SU-DHL-6 (cell line): Measurements from ENCODE around the gene HOXA6.

Experiments used
- H2AFZ ChIP-seq: fragments of 200-600 bp; sonication (generic); 2 replicates; pipeline ENCODE4 v1.6.1; 2014; ENCODE audit warnings: low read depth, mild to moderate bottlenecking, moderate library complexity, mixed read lengths, antibody characterized with exemption, low read length; ENCODE audit not compliant: severe bottlenecking
- H3F3A ChIP-seq: fragments of 200-600 bp; shearing (Covaris generic); 2 replicates; pipeline ENCODE4 v1.6.0; 2016; ENCODE audit warnings: antibody characterized with exemption, mild to moderate bottlenecking; ENCODE audit not compliant: insufficient read depth
- H3K27ac ChIP-seq: fragments of 200-600 bp; sonication (generic); 2 replicates; pipeline ENCODE4 v1.5.1; 2016; ENCODE audit warnings: low read depth, mild to moderate bottlenecking, low read length, moderate library complexity, mixed read lengths
- H3K27me3 ChIP-seq: fragments of 200-600 bp; sonication (generic), shearing (Covaris generic); 2 replicates; pipeline ENCODE4 v1.6.0; 2014; ENCODE audit warnings: mild to moderate bottlenecking, low read length
- H3K36me3 ChIP-seq: fragments of 200-600 bp; sonication (generic); 2 replicates; pipeline ENCODE4 v1.6.1; 2014; ENCODE audit warnings: mild to moderate bottlenecking, low read length, mixed read lengths
- H3K4me2 ChIP-seq: fragments of 300-600, 200-600 bp; shearing (Covaris generic), sonication (generic); 2 replicates; pipeline ENCODE4 v1.6.0; 2014; ENCODE audit warnings: low read length, low read depth, mild to moderate bottlenecking; ENCODE audit not compliant: poor library complexity, severe bottlenecking
- H3K4me3 ChIP-seq: fragments of 200-600 bp; sonication (generic); 2 replicates; pipeline ENCODE4 v1.5.1; 2014; ENCODE audit warnings: antibody characterized with exemption, low read length, mild to moderate bottlenecking, mixed read lengths; ENCODE audit not compliant: insufficient read depth, poor library complexity, severe bottlenecking
- H3K79me2 ChIP-seq: fragments of 200-600 bp; sonication (generic); 2 replicates; pipeline ENCODE4 v1.6.1; 2014; ENCODE audit warnings: mild to moderate bottlenecking, low read length, moderate library complexity; ENCODE audit not compliant: insufficient read depth
- H3K9ac ChIP-seq: fragments of 200-600 bp; sonication (generic); 2 replicates; pipeline ENCODE4 v1.7.0; 2014; ENCODE audit warnings: mild to moderate bottlenecking, low read length
- H3K9me2 ChIP-seq: fragments of 200-600 bp; sonication (generic); replicated peaks from 2 replicates; pipeline ENCODE4 v1.6.1; 2014; ENCODE audit warnings: low read length; ENCODE audit not compliant: insufficient read depth
- H3K9me3 ChIP-seq: fragments of 200-600 bp; sonication (generic); 2 replicates; pipeline ENCODE4 v1.6.1; 2014; ENCODE audit warnings: low read length, mixed read lengths; ENCODE audit not compliant: insufficient read depth
- H4K20me1 ChIP-seq: fragments of 200-600 bp; sonication (generic); 2 replicates; pipeline ENCODE4 v1.6.1; 2014; ENCODE audit warnings: low read depth, mild to moderate bottlenecking, antibody characterized with exemption, low read length, moderate library complexity, mixed read lengths
- EZH2phosphoT487 ChIP-seq: fragments of 200-600 bp; sonication (generic), shearing (Covaris generic); conservative IDR thresholded peaks from 2 replicates; pipeline ENCODE4 v1.6.1; 2018; ENCODE audit warnings: mild to moderate bottlenecking, antibody characterized with exemption, low read length, moderate library complexity, mixed read lengths
- TF ChIP-seq, protein P1 (sequence below): fragments of 200-600 bp; sonication (generic); IDR thresholded peaks from one replicate; pipeline ENCODE4 v1.5.1; 2017; ENCODE audit warnings: antibody characterized with exemption, mild to moderate bottlenecking, low read length, moderate library complexity; ENCODE audit not compliant: insufficient read depth, poor library complexity, severe bottlenecking

The HOXA6 gene

DNA sequence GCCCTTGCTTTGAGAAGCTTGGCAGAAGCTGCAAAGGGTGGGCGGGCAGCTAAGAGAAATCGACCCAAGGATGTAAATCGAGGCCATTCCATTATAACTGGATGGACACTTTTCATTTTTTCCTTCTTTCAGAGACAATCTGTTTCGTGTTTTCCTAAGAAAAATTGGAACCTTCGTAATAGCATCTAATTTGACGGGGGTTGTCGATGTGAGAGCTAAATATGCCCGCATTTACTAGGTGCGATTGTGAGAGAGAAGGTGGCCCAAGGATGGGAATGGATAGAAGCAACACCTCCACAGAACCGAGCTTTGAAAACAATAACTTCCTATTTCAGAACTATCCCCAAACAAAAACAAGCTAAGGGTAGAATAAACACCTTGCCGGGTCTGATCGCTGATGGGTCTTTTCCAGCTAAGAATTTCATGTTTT, 16.2 kb downstream of the HOXA6 start:
- Histone ChIP-seq H3K79me2 (no peaks in the 10 kb centered on the region), H3K9me2 (no peaks in the 10 kb centered on the region), H3K27me3 (no peaks in the 10 kb centered on the region), H3K9me3 (no peaks in the 10 kb centered on the region), H2AFZ (peak overlapping the region; percentile 95), H3K36me3 (no peaks in the 10 kb centered on the region), H4K20me1 (no peaks in the 10 kb centered on the region), H3F3A (peaks cover 7% of the 10 kb centered on the region; the same call in 1 of the 2 replicates), H3K4me3 (peak overlapping the region; percentile 82), H3K4me2 (peak overlapping the region; percentile 65), H3K9ac (peak overlapping the region; percentile 84), H3K27ac (peak overlapping the region; percentile 66; the same call in 1 of the 2 replicates)
- TF ChIP-seq EZH2phosphoT487, result no peak
- TF ChIP-seq, protein P1, sequence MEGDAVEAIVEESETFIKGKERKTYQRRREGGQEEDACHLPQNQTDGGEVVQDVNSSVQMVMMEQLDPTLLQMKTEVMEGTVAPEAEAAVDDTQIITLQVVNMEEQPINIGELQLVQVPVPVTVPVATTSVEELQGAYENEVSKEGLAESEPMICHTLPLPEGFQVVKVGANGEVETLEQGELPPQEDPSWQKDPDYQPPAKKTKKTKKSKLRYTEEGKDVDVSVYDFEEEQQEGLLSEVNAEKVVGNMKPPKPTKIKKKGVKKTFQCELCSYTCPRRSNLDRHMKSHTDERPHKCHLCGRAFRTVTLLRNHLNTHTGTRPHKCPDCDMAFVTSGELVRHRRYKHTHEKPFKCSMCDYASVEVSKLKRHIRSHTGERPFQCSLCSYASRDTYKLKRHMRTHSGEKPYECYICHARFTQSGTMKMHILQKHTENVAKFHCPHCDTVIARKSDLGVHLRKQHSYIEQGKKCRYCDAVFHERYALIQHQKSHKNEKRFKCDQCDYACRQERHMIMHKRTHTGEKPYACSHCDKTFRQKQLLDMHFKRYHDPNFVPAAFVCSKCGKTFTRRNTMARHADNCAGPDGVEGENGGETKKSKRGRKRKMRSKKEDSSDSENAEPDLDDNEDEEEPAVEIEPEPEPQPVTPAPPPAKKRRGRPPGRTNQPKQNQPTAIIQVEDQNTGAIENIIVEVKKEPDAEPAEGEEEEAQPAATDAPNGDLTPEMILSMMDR, result no peak

DNA sequence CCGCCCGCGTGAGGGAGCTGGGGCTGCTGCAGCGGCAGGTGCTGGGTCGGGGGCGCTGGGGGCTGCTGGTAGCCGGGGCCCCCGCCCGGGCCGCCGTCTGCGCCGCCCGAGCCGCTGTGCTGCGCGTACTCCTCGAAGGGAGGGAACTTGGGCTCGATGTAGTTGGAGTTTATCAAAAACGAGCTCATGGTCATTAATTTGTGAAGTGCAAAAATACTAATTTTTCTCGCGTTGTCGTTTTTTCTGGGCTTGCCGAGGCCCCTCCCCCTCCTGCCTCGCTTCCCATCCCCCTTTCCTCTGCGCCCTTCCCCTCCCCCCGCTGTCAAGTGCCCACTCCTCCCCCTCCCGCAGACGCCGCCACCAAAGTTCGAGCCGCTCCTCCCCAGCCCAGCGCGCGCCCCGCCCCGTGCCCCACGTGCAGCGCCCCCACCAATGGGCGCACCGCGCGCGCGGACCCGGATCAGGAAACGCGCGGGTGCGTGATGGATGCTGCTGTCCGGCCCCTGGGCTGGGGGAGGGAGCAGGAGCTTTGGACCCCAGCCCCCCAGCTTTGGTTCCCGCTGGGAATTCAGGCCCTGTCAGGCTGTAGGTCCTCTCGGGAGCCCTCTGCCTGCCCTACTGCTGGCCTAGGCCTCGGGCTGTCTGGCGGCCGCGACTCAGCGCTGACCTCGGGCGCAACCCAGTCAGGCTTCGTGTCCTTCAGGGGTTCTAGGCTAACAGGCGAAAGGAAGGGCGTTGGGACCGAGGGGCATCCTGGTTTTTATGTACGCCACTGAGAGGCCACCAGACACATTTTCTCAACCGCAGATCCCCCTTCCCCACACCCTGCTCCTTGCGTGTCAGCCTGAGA, 16.8 kb downstream of the HOXA6 start, which contains the start of gene HOXA4:
Gene HOXA4, minus strand, starts transcription at position 218 of the 850 bp plus-strand sequence. Its CDS starts 24 bp downstream, at position 194.
- peaks cover 7% of the 10 kb centered on the region; the same call in 1 of the 2 replicates for H3F3A ChIP-seq
- H3K4me2 ChIP-seq, result peak within 1 kb of the TSS; percentile 65
- H2AFZ ChIP-seq, result peak within 1 kb of the TSS; percentile 95
- peak within 1 kb of the TSS; percentile 82 for H3K4me3 ChIP-seq
- TF ChIP-seq, protein P1, result no peak
- no peak for TF ChIP-seq EZH2phosphoT487
- H3K27ac ChIP-seq, result peak within 1 kb of the TSS; percentile 86
- no peaks in the 10 kb centered on the region for H3K9me3 ChIP-seq
- peak within 1 kb of the TSS; percentile 84 for H3K9ac ChIP-seq
- no peaks in the 10 kb centered on the region for H4K20me1 ChIP-seq
- no peaks in the 10 kb centered on the region for H3K36me3 ChIP-seq
- H3K79me2 ChIP-seq, result no peaks in the 10 kb centered on the region
- H3K27me3 ChIP-seq, result no peaks in the 10 kb centered on the region
- H3K9me2 ChIP-seq, result no peaks in the 10 kb centered on the region

DNA sequence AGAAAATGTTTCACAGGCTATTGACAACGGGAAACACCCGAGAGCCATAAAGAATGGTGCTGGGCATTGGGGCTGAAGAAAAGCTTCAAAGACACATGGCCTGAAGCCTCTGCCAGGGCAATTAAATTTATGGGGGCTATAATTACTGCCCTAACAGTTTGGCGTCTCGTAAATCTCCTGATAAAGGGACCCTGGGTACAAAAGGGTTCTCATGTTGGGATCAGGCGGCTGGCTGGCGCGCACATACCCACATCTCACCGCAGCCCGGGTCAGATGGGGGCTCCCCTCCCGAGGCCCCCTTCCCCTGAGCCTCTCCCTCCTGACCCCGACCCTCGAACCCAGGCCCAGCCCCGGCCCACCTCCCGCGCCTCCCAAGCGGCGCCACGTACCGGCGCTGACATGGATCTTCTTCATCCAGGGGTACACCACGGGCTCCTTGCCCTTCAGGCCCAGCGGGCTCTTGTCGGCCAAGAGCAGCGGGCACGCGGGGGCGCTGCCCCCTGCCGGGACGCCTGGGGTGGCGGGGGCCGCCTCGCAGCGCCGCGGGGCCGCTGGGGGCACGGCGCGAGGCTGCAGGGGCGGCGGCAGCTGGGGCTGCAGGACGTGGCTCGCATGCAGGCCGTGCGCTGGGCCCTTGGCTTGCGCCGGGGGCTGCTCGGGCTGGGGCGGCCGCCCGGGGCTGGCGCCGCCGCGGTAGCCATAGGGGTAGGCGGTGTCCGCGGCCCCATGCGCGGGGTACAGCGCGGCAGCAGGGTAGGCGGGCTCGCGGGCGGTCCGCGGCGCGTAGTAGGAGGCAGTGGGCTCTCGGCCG, 17.6 kb downstream of the HOXA6 start:
- H3K27ac ChIP-seq, result peak overlapping the region; percentile 86
- no peaks in the 10 kb centered on the region for H3K79me2 ChIP-seq
- TF ChIP-seq EZH2phosphoT487, result no peak
- TF ChIP-seq, protein P1, result peak; percentile 58
- H3K4me2 ChIP-seq, result peak overlapping the region; percentile 65
- H4K20me1 ChIP-seq, result no peaks in the 10 kb centered on the region
- H3K9me2 ChIP-seq, result no peaks in the 10 kb centered on the region
- H3K9me3 ChIP-seq, result no peaks in the 10 kb centered on the region
- no peaks in the 10 kb centered on the region for H3K27me3 ChIP-seq
- peak overlapping the region; percentile 82 for H3K4me3 ChIP-seq
- H3K9ac ChIP-seq, result peak overlapping the region; percentile 84
- peak overlapping the region; percentile 74 for H2AFZ ChIP-seq
- H3F3A ChIP-seq, result peaks cover 7% of the 10 kb centered on the region; the same call in 1 of the 2 replicates
- no peaks in the 10 kb centered on the region for H3K36me3 ChIP-seq
